GM15510 (cell line): ENCODE measurements around the gene CDH15.

Source experiments
- POLR2A ChIP-seq: IDR thresholded peaks from 3 replicates; pipeline ENCODE4 v1.6.1; 2011; ENCODE audit warnings: borderline replicate concordance; ENCODE audit not compliant: insufficient read length; ENCODE audit errors: extremely low read depth

CDH15 gene

GRCh38 chr16:89183463-89183862 is 11.9 kb downstream of the CDH15 start:
- no peak for TF ChIP-seq POLR2A

- no peak for TF ChIP-seq POLR2A
These were observed 12.6 kb downstream of the CDH15 start for GRCh38 chr16:89183975-89184676.

GRCh38 chr16:89184677-89184932 is 13.1 kb downstream of the CDH15 start:
- no peak for TF ChIP-seq POLR2A

- TF ChIP-seq POLR2A: no peak
These were observed 13.6 kb downstream of the CDH15 start for GRCh38 chr16:89184933-89185794.

- no peak for TF ChIP-seq POLR2A
These were observed 15.7 kb downstream of the CDH15 start for GRCh38 chr16:89187032-89187769.

- TF ChIP-seq POLR2A: no peak
These were observed 16.3 kb downstream of the CDH15 start for GRCh38 chr16:89187770-89188392.

- no peak for TF ChIP-seq POLR2A
These were observed 17.9 kb downstream of the CDH15 start for GRCh38 chr16:89189358-89190025.

GRCh38 chr16:89190150-89190958 is 18.8 kb downstream of the CDH15 start:
- TF ChIP-seq POLR2A: no peak

GRCh38 chr16:89191033-89191900 is 19.7 kb downstream of the CDH15 start:
- TF ChIP-seq POLR2A: no peak

- TF ChIP-seq POLR2A: no peak
These were observed 20.3 kb downstream of the CDH15 start for GRCh38 chr16:89191901-89192185.

GRCh38 chr16:89192956-89193575 is 21.5 kb downstream of the CDH15 start:
- no peak for TF ChIP-seq POLR2A

- TF ChIP-seq POLR2A: no peak
These were observed 22.2 kb downstream of the CDH15 start for GRCh38 chr16:89193576-89194293.
